K562 (cell line): ENCODE results near the gene SACS. TPM values are rescaled to one million over a fixed set of nuclear protein-coding genes. Genes with fewer than 3 reads are reported as not detected.

ENCODE experiments used
- ATAC-seq: fragments of 200-7000 bp; cut with Tn5 transposase; 3 replicates; pipeline ENCODE4 v1.9.1; 2020; ENCODE audit warnings: moderate library complexity
- BruUV-seq: library from RNA; stranded (reverse); fragments of 400-500 nt; replicated peaks from 2 replicates; lab custom pipeline; 2021; lab: Mats Ljungman, UMichigan
- CTCF ChIA-PET: fragments of 300-600 bp; formaldehyde crosslinking; extraction: SDS; loops from one replicate; lab custom pipeline; 2021; ENCODE audit warnings: low intra/inter-chr PET ratio; lab: Yijun Ruan, JAX
- POLR2A ChIA-PET: fragments of 300-600, 350-650 bp; sonication (Branson Sonifier 250); formaldehyde crosslinking; extraction: SDS; loops from one replicate; lab custom pipeline; 2021; ENCODE audit warnings: antibody characterized with exemption, inconsistent platforms; lab: Yijun Ruan, JAX
- DNase-seq, 4 experiments: peaks; one replicate each; pipeline versions ENCODE4 v3.0.0 to v3.0.0-alpha.2; 2011 to 2018; ENCODE audit warnings: low spot score in 3 of 4, mixed read lengths in 3 of 4; ENCODE audit errors: extremely low read depth in 1 of 4
- FAIRE-seq: peaks from 2 replicates; lab custom pipeline; 2011; peaks lifted over from hg19 to GRCh38; lab: Jason Lieb, UNC
- H2AFZ ChIP-seq: 2 replicates; pipeline ENCODE4 v1.6.0; 2011; ENCODE audit warnings: low read depth, low read length, control low read depth, inconsistent platforms
- H3K27ac ChIP-seq: fragments of 200-600 bp; 3 replicates; pipeline ENCODE4 v1.8.0; 2011; ENCODE audit warnings: low read depth, mild to moderate bottlenecking, control low read depth, inconsistent platforms, low read length, moderate library complexity, mixed read lengths; ENCODE audit errors: extremely low read depth
- H3K27me3 ChIP-seq, 2 experiments: fragments of 300-600 bp in 1 of 2; 2 replicates in 1 of 2; 3 replicates in 1 of 2; pipeline versions ENCODE4 v1.6.0 to v1.8.0; 2011; ENCODE audit warnings: inconsistent platforms in 2 of 2, low read length in 2 of 2, mild to moderate bottlenecking in 1 of 2, mixed read lengths in 1 of 2, moderate library complexity in 1 of 2; ENCODE audit not compliant: control insufficient read depth in 2 of 2, insufficient read depth in 2 of 2
- H3K36me3 ChIP-seq: fragments of 300-600 bp; 3 replicates; pipeline ENCODE4 v1.8.0; 2011; ENCODE audit warnings: mild to moderate bottlenecking, low read length, inconsistent platforms; ENCODE audit not compliant: control insufficient read depth, insufficient read depth
- H3K4me1 ChIP-seq, 2 experiments: fragments of 200-600 bp in 1 of 2; replicated peaks in 1 of 2; 2 replicates in 1 of 2; 3 replicates in 1 of 2; pipeline versions ENCODE4 v1.5.1 to v1.8.0; 2011; ENCODE audit warnings: inconsistent platforms in 2 of 2, low read length in 2 of 2, mild to moderate bottlenecking in 1 of 2, mixed read lengths in 1 of 2, moderate library complexity in 1 of 2; ENCODE audit not compliant: control insufficient read depth in 2 of 2, insufficient read depth in 2 of 2
- H3K4me2 ChIP-seq: 2 replicates; pipeline ENCODE4 v1.6.1; 2011; ENCODE audit warnings: low read length, control low read depth, inconsistent platforms, mixed read lengths; ENCODE audit not compliant: insufficient read depth
- H3K4me3 ChIP-seq: fragments of 200-600 bp; sonication (generic), shearing (Covaris generic); 2 replicates; pipeline ENCODE4 v1.5.1; 2016; ENCODE audit warnings: control low read depth, inconsistent platforms
- H3K79me2 ChIP-seq: fragments of 200-600 bp; 3 replicates; pipeline ENCODE4 v1.8.0; 2011; ENCODE audit warnings: low read length, inconsistent platforms; ENCODE audit not compliant: control insufficient read depth, insufficient read depth
- H3K9ac ChIP-seq, 2 experiments: 2 replicates each; pipeline versions ENCODE4 v1.6.0 to v1.6.1; 2011; ENCODE audit warnings: low read depth in 2 of 2, low read length in 2 of 2, control low read depth in 1 of 2, inconsistent platforms in 1 of 2, mild to moderate bottlenecking in 1 of 2, mixed read lengths in 1 of 2; ENCODE audit not compliant: insufficient read depth in 1 of 2
- H3K9me1 ChIP-seq: one replicate; pipeline ENCODE4 v1.6.0; 2011; ENCODE audit warnings: inconsistent platforms, mild to moderate bottlenecking, low read length, moderate library complexity; ENCODE audit not compliant: control insufficient read depth, insufficient read depth
- H3K9me3 ChIP-seq: replicated peaks from 2 replicates; pipeline ENCODE4 v1.5.1; 2011; ENCODE audit warnings: low read depth, low read length, inconsistent platforms; ENCODE audit not compliant: control insufficient read depth, insufficient read depth
- H4K20me1 ChIP-seq: replicated peaks from 2 replicates; pipeline ENCODE4 v1.6.1; 2011; ENCODE audit warnings: low read length, inconsistent platforms, mixed read lengths; ENCODE audit not compliant: control insufficient read depth, insufficient read depth
- ARID1B ChIP-seq: fragments of 450-650 bp; IDR thresholded peaks from 2 replicates; pipeline ENCODE4 v1.6.1; 2016; ENCODE audit warnings: antibody characterized with exemption, mild to moderate bottlenecking, inconsistent platforms
- DEAF1 ChIP-seq: fragments of 450-650 bp; formaldehyde crosslinking; IDR thresholded peaks from 2 replicates; pipeline ENCODE4 v1.4.0; 2020; ENCODE audit warnings: mild to moderate bottlenecking, moderate library complexity
- MTA1 ChIP-seq: fragments of 450-650 bp; IDR thresholded peaks from 2 replicates; pipeline ENCODE4 v1.6.1; 2017; ENCODE audit warnings: borderline replicate concordance
- NFATC3 ChIP-seq: fragments of 450-650 bp; IDR thresholded peaks from 2 replicates; pipeline ENCODE4 v1.6.1; 2017; ENCODE audit warnings: mild to moderate bottlenecking
- NR4A1 ChIP-seq, 2 experiments: fragments of 250-450 bp in 1 of 2; fragments of 450-650 bp in 1 of 2; sonication (Bioruptor Pico) in 1 of 2; IDR thresholded peaks; 2 replicates each; pipeline versions ENCODE4 v1.4.0 to v1.6.1; 2016 to 2020; ENCODE audit warnings: mild to moderate bottlenecking in 2 of 2, missing compliant biosample characterization in 1 of 2, missing genetic modification characterization in 1 of 2, moderate library complexity in 1 of 2
- THAP7 ChIP-seq: fragments of 250-450 bp; sonication (Bioruptor Pico); IDR thresholded peaks from 2 replicates; pipeline ENCODE4 v1.5.0; 2021
- ZNF165 ChIP-seq: fragments of 250-450 bp; sonication (Bioruptor Pico); IDR thresholded peaks from 2 replicates; pipeline ENCODE4 v1.4.0; 2020; ENCODE audit warnings: borderline replicate concordance
- ZNF175 ChIP-seq: fragments of 200-800 bp; sonication (Bioruptor generic); IDR thresholded peaks from 2 replicates; pipeline ENCODE4 v1.6.1; 2016; ENCODE audit warnings: low read depth, mild to moderate bottlenecking, missing genetic modification characterization, missing compliant biosample characterization
- ZNF583 ChIP-seq: fragments of 250-450 bp; sonication (Bioruptor Pico); IDR thresholded peaks from 2 replicates; pipeline ENCODE4 v1.4.0; 2020
- ZNF766 ChIP-seq: fragments of 200-800 bp; sonication (Bioruptor generic); conservative IDR thresholded peaks from 2 replicates; pipeline ENCODE4 v1.6.1; 2016; ENCODE audit warnings: missing genetic modification characterization, missing compliant biosample characterization
- ZNF780A ChIP-seq: fragments of 250-450 bp; sonication (Bioruptor Pico); IDR thresholded peaks from 2 replicates; pipeline ENCODE4 v1.5.0; 2021; ENCODE audit warnings: mild to moderate bottlenecking
- WGBS: fragments of 100-300 bp; shearing (Covaris generic); methylation state at CpG from one replicate; pipeline ENCODE4 v1.1.6; 2016; ENCODE audit warnings: low coverage, mixed read lengths; ENCODE audit not compliant: insufficient coverage; ENCODE audit errors: missing lambda C conversion rate; 5-methylcytosine and 5-hydroxymethylcytosine counted together
- in situ Hi-C: fragments of 300-500 bp; cut with MboI; formaldehyde crosslinking; loops from 4 replicates; pipeline ENCODE4 v1.15.0; 2018; ENCODE audit warnings: inconsistent platforms, mixed read lengths
- intact Hi-C: fragments of 100-400 bp; cut with micrococcal nuclease; formaldehyde crosslinking; loops from 2 replicates; pipeline ENCODE4 v1.14.2; 2022
- polyA plus RNA-seq, 8 experiments: library from polyadenylated mRNA; depleted of rRNA in 4 of 8; stranded (reverse) in 5 of 8; unstranded in 3 of 8; fragments of >200 nt; fragmentation: Nextera tagmentation in 2 of 8; fragmentation: Illumina TruSeq in 1 of 8; extraction: Ambion mirVana in 2 of 8; extraction: Trizol in 1 of 8; gene quantifications; 2 replicates each; pipeline versions ENCODE4 v1.2.1 to v1.2.3, GENCODE V29; 2011 to 2014; ENCODE audit warnings: inconsistent platforms in 1 of 8, missing spikeins in 1 of 8
- total RNA-seq, 7 experiments: library from RNA; depleted of rRNA in 6 of 7; stranded (reverse); fragments of >200 nt in 6 of 7; fragmentation: Illumina TruSeq in 2 of 7; extraction: Trizol in 2 of 7; gene quantifications; 2 replicates each; pipeline versions ENCODE4 v1.2.1 to v1.2.3, GENCODE V29; 2011 to 2021; ENCODE audit warnings: low replicate concordance in 1 of 7

SACS gene
- total and polyA plus RNA-seq, 9 of the 15 experiments (the other 6 are each of a cell fraction or from before 2014, with no cell fraction given) = 4.7 to 28.2 (median 18.9) TPM

- Histone ChIP-seq H3K4me2 (no peak overlapping the region), H3K27ac (no peak overlapping the region), H3K27me3 (no peaks in the 10 kb centered on the region), H3K9me3 (no peaks in the 10 kb centered on the region), H3K79me2 (no peaks in the 10 kb centered on the region), H4K20me1 (no peaks in the 10 kb centered on the region), H3K4me1 (no peaks in the 10 kb centered on the region; a peak in 1 of 5 replicates), H2AFZ (no peak overlapping the region), H3K4me3 (no peak overlapping the region), H3K9me1 (no peaks in the 10 kb centered on the region), H3K9ac (no peak overlapping the region), H3K36me3 (no peaks in the 10 kb centered on the region)
- CTCF ChIA-PET = no interaction called here
- no peak for FAIRE-seq
- DNase-seq = no peak
- no peak for ATAC-seq
- POLR2A ChIA-PET = no interaction called here
- no peak for TF ChIP-seq ZNF175 (CRISPR knock-in tag)
- TF ChIP-seq ZNF766 (CRISPR knock-in tag) = no peak
- TF ChIP-seq NFATC3 = no peak
- no peak for TF ChIP-seq MTA1
- no peak for TF ChIP-seq THAP7 (CRISPR knock-in tag)
- TF ChIP-seq ZNF780A (CRISPR knock-in tag) = no peak
- TF ChIP-seq ZNF165 = no peak
- no peak for TF ChIP-seq ZNF583
- TF ChIP-seq NR4A1 (CRISPR knock-in tag; IDR thresholded peaks at IDR 0.05) = no peak
- no peak for TF ChIP-seq NR4A1 (tag; IDR thresholded peaks at IDR 0.05)
- no peak for TF ChIP-seq ARID1B
- TF ChIP-seq DEAF1 (CRISPR knock-in tag) = no peak
- in situ Hi-C loops (no loop called here), intact Hi-C loops (no loop called here)
- BruUV-seq = no TSS peak
- 15% methylated on average over 10 of the region's 19 CpGs for WGBS
Measured at GRCh38 chr13:23322353-23323336, 110.9 kb downstream of the SACS start.
